HepG2 (cell line): ENCODE results near the gene GPRIN2.

Source experiments
- CTCF ChIP-seq: sonication (generic); formaldehyde crosslinking; IDR thresholded peaks from 2 replicates; pipeline ENCODE4 v1.5.0; 2020; ENCODE audit warnings: mild to moderate bottlenecking, missing genetic modification reagents, moderate library complexity
- NFATC3 ChIP-seq: sonication (generic); formaldehyde crosslinking; IDR thresholded peaks from 2 replicates; pipeline ENCODE4 v1.5.1; 2020; ENCODE audit warnings: mild to moderate bottlenecking, missing genetic modification reagents
- NFE2L2 ChIP-seq: fragments of 150-350 bp; IDR thresholded peaks from 2 replicates; pipeline ENCODE4 v1.6.1; 2014; ENCODE audit warnings: low read length
- POLR2A ChIP-seq, 2 experiments: IDR thresholded peaks; 2 replicates each; pipeline ENCODE4 v1.6.1; 2011; ENCODE audit warnings: low read depth in 2 of 2, low read length in 2 of 2, mild to moderate bottlenecking in 1 of 2, moderate library complexity in 1 of 2; ENCODE audit not compliant: insufficient read depth in 1 of 2
- RBM39 ChIP-seq: fragments of 200-400 bp; formaldehyde crosslinking; IDR thresholded peaks from one replicate; pipeline ENCODE4 v1.6.1; 2018; ENCODE audit warnings: antibody characterized with exemption, mild to moderate bottlenecking, low read depth, low read length; ENCODE audit not compliant: poor library complexity, severe bottlenecking
- STAT6 ChIP-seq: sonication (generic); formaldehyde crosslinking; IDR thresholded peaks from 2 replicates; pipeline ENCODE4 v1.4.0; 2020; ENCODE audit warnings: missing genetic modification reagents, mild to moderate bottlenecking, borderline replicate concordance
- ZNF33B ChIP-seq: sonication (generic); formaldehyde crosslinking; IDR thresholded peaks from 2 replicates; pipeline ENCODE4 v1.5.1; 2020; ENCODE audit warnings: mild to moderate bottlenecking, missing genetic modification reagents
- ZNF550 ChIP-seq: sonication (generic); formaldehyde crosslinking; IDR thresholded peaks from 2 replicates; pipeline ENCODE4 v1.4.0; 2020; ENCODE audit warnings: mild to moderate bottlenecking, missing genetic modification reagents, borderline replicate concordance

DNA sequence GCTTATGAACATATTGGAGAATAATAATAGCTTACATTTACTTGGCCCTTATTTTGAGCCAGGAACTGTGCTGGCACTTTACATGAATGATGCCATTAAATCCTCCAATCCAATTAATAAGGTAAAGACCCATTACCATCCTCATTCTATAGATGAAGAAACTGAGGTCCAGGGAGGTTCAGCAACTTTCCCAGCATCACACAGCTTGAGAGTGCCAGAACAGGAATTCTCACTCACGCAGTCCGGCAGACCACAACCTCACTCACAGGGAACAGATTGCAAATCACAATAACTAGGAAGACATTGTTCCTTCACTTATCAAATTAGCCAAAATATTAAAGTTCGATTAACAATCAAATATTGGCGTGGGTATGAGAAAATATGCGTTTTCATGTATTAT lies 18.3 kb downstream of the GPRIN2 start:
- TF ChIP-seq NFE2L2: no peak
- TF ChIP-seq RBM39: no peak
- TF ChIP-seq NFATC3 (CRISPR knock-in tag): no peak
- no peak for TF ChIP-seq POLR2A (IDR thresholded peaks at IDR 0.05; ENCODE audit: insufficient read depth in 1 of 2, low read depth in 2 of 2, low read length in 2 of 2)
- no peak for TF ChIP-seq STAT6 (CRISPR knock-in tag)
- TF ChIP-seq ZNF550 (CRISPR knock-in tag): no peak
- no peak for TF ChIP-seq ZNF33B
- TF ChIP-seq CTCF (CRISPR knock-in tag): no peak
